ENCODE results near the gene BICDL1.
"Not testable (repeated sequence)": the region's sequence is repeated elsewhere in the genome, so short reads cannot be mapped to it uniquely, and the experiment has no call there.

Gene BICDL1

DNA sequence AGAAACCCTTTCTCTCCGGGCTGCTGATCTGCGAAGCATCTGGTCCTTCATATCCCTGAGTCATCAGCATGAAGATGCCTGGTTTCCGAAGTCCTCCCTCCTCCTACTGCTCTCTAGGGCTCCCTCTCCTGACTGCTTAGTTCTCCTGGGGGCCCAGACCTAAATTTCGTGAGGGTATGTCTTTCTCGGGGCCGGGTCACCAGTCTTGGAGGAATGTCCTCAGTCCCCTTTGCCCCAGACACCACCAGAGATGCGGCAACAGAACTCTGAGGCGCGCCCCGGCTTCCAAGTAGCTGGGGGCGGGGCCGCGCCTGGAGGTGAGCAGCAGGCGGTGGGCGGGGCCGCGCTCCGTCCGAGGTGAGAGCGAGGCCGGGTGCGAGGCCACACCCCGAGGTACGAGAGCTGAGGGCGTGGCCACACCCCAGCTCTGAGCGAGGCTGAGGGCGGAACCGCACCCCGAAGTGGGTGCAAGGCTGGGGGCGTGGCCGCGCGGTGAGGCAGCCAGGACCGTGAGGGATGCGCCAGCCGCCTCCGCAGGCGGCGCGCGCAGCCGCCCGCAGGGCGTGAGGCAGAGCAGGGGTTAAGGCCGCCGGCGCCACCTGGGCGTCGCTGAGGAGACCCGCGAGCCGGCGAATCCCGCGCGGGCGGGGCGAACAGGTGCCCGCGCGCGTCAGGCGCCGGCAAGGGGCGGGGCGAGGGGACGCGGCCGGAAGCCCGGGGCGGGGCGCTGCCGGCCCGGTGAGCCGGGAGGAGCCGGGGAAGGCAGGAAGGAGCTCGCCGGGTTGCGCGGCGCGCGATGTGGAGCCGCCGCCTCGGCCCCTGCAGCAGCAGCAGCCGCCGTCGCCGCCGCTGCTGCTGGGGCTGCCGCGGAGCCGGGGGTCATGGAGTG, at the start of gene BICDL1:
BICDL1 (plus strand) TSS at position 765 of the 889 bp plus-strand sequence. CDS start 633 bp downstream, outside the sequence.
- DNase-seq (ENCODE audit: low spot score): peak; percentile 72

GRCh38 chr12:119940897-119941296, 48.1 kb upstream of the BICDL1 start:
- DNase-seq (ENCODE audit: low spot score): peak; percentile 30

GRCh38 chr12:119942386-119942785, 46.6 kb upstream of the BICDL1 start:
- no peak for DNase-seq (ENCODE audit: low spot score)

DNA sequence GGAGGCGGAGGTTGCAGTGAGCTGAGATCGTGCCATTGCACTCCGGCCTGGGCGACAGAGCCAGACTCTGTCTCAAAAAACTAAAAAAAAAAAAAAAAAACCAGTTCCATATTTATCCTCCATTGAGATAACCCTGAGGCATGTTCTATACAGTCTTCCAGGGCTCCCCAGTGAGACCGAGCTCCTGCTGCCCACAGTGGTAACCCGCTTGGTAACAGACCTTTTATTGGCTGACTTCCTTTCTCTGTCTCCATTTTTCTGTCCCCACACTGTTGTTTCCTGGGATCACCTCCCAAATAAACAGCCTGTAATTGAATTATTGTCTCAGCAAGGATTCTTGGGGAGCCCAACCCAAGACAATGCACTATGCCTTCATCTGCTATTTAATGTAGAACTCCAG, 42.8 kb upstream of the BICDL1 start:
- DNase-seq (ENCODE audit: low spot score): no peak

DNA sequence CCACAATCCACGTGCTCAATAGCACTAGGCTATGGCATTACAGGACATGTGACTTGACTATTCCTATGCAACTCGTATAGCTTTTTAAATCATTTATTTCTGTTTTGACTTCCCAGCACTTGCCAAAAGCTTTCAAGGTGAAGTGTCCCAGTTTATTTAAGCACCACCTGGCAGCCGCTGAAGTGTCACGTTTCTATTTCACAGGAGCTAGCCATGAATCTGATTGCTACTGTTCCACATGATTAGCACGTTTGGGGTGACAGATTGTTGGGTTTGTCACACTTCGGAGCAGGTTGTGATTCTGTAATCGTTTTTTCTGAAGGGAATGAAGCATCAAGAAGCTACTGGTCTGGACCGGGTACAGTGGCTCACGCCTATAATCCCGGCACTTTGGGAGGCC, 39.9 kb upstream of the BICDL1 start:
- no peak for DNase-seq (ENCODE audit: low spot score)

DNA sequence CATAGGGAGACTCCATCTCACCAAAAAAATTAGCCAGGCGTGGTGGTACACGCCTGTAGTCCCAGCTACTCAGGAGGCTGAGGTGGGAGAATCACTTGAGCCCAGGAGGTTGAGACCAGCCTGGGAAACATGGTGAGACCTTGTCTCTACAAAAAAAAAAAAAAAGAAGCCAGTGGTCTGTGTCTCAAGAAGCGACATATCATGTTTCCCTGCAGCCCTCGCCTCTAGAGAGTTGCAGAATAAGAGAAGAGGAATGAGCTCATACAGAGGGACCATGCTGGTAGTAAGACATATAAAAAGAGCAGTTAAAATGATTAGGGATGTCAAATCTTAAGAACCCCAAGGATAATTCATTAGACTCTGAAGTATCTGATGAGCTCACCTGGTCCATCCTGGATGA, 39.4 kb upstream of the BICDL1 start:
- no peak for DNase-seq (ENCODE audit: low spot score)

- no peak for DNase-seq (ENCODE audit: low spot score)
Observed at GRCh38 chr12:119956047-119956446, 33.0 kb upstream of the BICDL1 start.

- no peak for DNase-seq (ENCODE audit: low spot score)
Observed at GRCh38 chr12:119957135-119957534, 31.9 kb upstream of the BICDL1 start.

DNA sequence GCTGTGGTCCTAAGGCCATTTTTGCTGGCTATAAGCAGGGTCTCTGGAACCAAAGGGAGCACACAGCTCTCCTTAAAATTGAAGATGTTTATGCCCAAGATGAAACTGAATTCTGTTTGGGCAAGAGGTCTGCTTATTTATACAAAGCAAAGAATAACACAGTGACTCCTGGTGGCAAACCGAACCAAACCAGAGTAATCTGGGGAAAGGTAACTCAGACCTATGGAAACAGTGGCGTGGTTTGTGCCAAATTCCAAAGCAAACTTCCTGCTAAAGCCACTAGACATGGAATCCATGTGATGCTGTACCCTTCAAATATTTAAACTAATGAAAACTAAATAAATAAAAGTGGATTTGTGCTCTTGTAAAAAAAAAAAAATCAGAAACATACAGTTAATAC, 29.6 kb upstream of the BICDL1 start:
- DNase-seq (ENCODE audit: low spot score): no peak

- no peak for DNase-seq (ENCODE audit: low spot score)
Observed at GRCh38 chr12:119964123-119964522, 24.9 kb upstream of the BICDL1 start.

DNA sequence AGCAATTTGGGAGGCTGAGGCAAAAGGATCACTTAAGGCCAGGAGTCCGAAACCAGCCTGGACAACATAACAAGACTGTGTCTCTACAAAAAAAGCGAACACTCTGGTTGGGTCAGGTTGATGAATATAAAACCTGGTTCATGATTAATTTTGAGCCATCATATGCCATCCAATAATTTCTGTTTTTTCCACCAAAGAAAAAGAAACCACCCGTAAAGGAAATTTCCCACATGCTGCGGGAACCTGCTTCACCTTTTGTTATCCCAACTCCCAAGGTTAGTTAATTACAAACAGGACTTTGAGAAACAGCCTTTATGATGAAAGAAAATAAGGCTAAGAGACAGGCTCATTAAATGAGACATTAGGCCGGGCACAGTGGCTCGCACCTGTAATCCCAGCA, 24.1 kb upstream of the BICDL1 start:
- no peak for DNase-seq (ENCODE audit: low spot score)

- no peak for DNase-seq (ENCODE audit: low spot score)
Observed at GRCh38 chr12:119980242-119980641, 8.8 kb upstream of the BICDL1 start.

GRCh38 chr12:119980702-119981101, 8.3 kb upstream of the BICDL1 start:
- DNase-seq (ENCODE audit: low spot score): not testable (repeated sequence)

GRCh38 chr12:119989361-119989730, 310 bp downstream of the BICDL1 start:
- DNase-seq (ENCODE audit: low spot score): no peak

GRCh38 chr12:119989731-119990381, 820 bp downstream of the BICDL1 start:
- peak; percentile 92 for DNase-seq (ENCODE audit: low spot score)

GRCh38 chr12:119990382-119990874, 1.4 kb downstream of the BICDL1 start:
- no peak for DNase-seq (ENCODE audit: low spot score)

DNA sequence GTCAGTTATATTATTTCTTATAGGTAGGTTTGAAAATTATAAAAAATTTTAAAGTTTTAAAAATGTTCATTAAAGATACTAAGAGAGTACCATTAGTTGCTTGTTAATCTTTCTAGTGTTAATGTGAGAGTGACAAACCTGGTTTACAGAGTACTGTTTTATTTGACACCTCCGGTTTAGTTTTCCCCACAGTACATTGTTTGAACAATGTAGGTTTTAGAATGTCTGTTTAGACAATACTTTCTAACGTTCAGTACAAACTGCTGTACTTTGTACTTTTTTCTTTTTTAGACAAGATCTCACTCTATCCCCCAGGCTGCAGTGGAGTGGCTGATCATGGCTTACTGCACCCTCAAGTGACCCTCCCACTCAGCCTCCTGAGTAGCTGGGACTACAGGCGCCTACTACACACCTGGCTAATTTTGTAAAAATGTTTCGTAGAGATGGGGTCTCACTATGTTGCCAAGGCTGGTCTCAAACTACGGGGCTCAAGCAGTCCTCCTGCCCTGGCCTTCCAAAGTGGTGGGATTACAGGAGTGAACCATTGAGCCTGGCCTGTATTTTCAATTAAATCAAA, 3.2 kb downstream of the BICDL1 start:
- DNase-seq (ENCODE audit: low spot score): no peak

- DNase-seq (ENCODE audit: low spot score): no peak
Observed at GRCh38 chr12:119994892-119995658, 6.0 kb downstream of the BICDL1 start.

- DNase-seq (ENCODE audit: low spot score): no peak
Observed at GRCh38 chr12:119996417-119996816, 7.4 kb downstream of the BICDL1 start.

GRCh38 chr12:119998471-119999245, 9.6 kb downstream of the BICDL1 start:
- DNase-seq (ENCODE audit: low spot score): no peak

DNA sequence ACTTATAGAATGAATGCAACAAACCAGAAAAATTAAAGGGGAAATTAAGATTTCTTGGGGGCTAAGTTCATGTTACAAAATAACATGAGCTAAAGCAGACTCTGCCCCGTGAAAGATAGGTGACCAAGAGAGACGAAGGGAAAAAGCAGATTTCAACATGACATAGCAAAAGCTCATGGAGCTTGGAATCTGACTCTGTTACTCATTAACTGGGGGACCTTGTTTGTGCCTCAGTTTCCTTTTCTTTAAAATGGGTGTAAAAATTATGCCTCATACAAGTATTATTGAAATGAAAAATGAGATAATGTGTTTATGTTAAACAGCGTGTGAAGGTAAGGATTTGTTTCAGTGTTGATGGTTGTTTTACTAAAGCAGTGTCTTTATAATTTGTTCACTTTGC, 11.5 kb downstream of the BICDL1 start:
- no peak for DNase-seq (ENCODE audit: low spot score)
